ENCODE measurements around the gene PCBP2. TPM values are rescaled to one million over a fixed set of nuclear protein-coding genes. Genes with fewer than 3 reads are reported as not detected.
A peak's percentile ranks its signal among the peaks of the same experiment; 100 is the strongest.
"Not testable (repeated sequence)": the region's sequence is repeated elsewhere in the genome, so short reads cannot be mapped to it uniquely, and the experiment has no call there.

PCBP2 gene
- total RNA-seq, 1 donor from 2014 or later = 350 TPM

DNA sequence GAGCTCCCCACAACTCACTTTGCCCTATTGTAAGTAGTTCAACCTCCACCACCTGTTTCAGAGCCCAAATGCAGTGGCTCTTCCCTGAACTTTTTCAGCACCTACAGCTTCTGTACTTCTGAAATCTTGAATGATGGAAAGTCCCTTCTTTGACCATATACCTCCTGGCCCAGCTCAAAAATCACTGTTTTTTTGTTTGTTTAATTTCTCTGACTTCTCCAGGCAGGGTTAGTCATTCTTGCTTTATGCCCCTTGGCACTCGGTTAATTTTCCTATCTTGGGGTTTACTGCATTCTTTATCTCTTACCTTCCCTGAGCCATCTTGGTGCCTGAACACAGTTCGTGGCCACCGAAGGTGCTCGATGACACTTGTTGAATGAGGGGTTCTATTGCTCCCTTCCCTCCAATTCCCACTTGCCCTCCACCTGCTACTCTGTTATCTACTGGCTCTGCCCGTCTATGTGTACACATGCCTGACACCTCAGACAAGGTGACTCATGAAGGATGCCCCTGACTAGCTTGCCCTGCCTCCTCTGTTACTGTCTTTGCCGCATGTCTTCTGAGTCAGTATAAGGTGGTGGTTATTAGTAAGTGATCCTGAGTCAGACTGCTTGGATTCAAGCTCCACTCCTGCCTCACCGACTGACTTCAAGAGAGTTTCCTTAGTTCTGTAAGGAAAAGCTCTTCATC lies 23.9 kb upstream of the PCBP2 start:
- H3K36me3 ChIP-seq (ENCODE audit: control insufficient read depth, insufficient read depth, low read length) = no peaks in the 10 kb centered on the region
- TF ChIP-seq, protein P1, sequence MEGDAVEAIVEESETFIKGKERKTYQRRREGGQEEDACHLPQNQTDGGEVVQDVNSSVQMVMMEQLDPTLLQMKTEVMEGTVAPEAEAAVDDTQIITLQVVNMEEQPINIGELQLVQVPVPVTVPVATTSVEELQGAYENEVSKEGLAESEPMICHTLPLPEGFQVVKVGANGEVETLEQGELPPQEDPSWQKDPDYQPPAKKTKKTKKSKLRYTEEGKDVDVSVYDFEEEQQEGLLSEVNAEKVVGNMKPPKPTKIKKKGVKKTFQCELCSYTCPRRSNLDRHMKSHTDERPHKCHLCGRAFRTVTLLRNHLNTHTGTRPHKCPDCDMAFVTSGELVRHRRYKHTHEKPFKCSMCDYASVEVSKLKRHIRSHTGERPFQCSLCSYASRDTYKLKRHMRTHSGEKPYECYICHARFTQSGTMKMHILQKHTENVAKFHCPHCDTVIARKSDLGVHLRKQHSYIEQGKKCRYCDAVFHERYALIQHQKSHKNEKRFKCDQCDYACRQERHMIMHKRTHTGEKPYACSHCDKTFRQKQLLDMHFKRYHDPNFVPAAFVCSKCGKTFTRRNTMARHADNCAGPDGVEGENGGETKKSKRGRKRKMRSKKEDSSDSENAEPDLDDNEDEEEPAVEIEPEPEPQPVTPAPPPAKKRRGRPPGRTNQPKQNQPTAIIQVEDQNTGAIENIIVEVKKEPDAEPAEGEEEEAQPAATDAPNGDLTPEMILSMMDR (IDR thresholded peaks at IDR 0.05; ENCODE audit: insufficient read depth, low read length, poor library complexity, severe bottlenecking) = no peak

DNA sequence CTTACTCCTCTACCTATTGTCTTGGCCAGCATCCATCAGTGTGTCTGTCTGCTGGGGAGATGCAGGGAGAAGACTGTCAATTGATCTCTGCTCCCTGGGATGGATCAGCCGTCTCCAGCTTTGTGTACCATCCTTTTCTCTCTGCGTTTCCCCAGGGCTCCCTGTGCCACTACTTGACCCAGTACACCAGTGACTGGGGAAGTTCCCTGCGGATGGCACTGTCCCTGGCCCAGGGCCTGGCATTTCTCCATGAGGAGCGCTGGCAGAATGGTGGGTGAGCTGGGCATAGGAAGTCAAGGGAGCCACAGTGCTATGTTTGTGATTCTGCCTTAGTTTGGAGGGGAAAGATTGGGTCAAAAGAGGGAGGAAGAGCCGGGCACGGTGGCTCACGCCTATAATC lies 23.2 kb upstream of the PCBP2 start:
- no peak for DNase-seq (ENCODE audit: low read depth)
- Histone ChIP-seq H3K4me3 (ENCODE audit: low read depth, low read length) (no peak overlapping the region), H3K36me3 (ENCODE audit: control insufficient read depth, insufficient read depth, low read length) (no peaks in the 10 kb centered on the region), H3K27me3 (ENCODE audit: control insufficient read depth, insufficient read depth, low read length) (no peaks in the 10 kb centered on the region)
- TF ChIP-seq, protein P1 (IDR thresholded peaks at IDR 0.05; ENCODE audit: insufficient read depth, low read length, poor library complexity, severe bottlenecking) = no peak

More for the DNA sequence above, 23.9 kb upstream of the PCBP2 start:
- Histone ChIP-seq H3K27me3 (ENCODE audit: control insufficient read depth, insufficient read depth, low read length) (no peaks in the 10 kb centered on the region), H3K4me3 (ENCODE audit: low read depth, low read length) (no peak overlapping the region)
- peak; percentile 97 for DNase-seq (ENCODE audit: low read depth)

DNA sequence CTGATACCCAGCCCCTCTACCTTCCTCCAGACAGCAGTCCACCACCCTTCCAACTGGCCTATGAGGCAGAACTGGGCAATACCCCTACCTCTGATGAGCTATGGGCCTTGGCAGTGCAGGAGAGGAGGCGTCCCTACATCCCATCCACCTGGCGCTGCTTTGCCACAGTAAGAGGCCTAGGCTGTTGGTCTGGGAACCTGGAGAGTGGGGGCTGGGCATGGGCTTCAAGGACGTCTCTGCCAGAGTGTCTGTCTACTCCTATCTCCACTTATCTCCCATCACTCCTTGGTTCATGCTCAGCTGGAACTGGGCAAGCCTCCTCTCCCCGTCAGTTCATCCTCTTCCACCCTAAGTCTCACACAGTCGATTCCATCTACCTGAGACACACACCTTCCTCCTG lies 21.8 kb upstream of the PCBP2 start:
- no peak for DNase-seq (ENCODE audit: low read depth)
- Histone ChIP-seq H3K4me3 (ENCODE audit: low read depth, low read length) (no peak overlapping the region), H3K36me3 (ENCODE audit: control insufficient read depth, insufficient read depth, low read length) (no peaks in the 10 kb centered on the region), H3K27me3 (ENCODE audit: control insufficient read depth, insufficient read depth, low read length) (no peaks in the 10 kb centered on the region)
- TF ChIP-seq, protein P1 (IDR thresholded peaks at IDR 0.05; ENCODE audit: insufficient read depth, low read length, poor library complexity, severe bottlenecking) = no peak

DNA sequence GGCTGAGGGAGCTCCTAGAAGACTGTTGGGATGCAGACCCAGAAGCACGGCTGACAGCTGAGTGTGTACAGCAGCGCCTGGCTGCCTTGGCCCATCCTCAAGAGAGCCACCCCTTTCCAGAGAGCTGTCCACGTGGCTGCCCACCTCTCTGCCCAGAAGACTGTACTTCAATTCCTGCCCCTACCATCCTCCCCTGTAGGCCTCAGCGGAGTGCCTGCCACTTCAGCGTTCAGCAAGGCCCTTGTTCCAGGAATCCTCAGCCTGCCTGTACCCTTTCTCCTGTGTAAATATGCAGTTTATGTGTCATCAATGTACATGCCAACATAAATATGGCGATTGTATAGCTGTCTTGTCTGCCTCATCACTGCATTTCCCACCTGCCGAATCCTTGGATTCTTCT lies 20.7 kb upstream of the PCBP2 start:
- no peak for DNase-seq (ENCODE audit: low read depth)
- Histone ChIP-seq H3K4me3 (ENCODE audit: low read depth, low read length) (no peak overlapping the region), H3K27me3 (ENCODE audit: control insufficient read depth, insufficient read depth, low read length) (no peaks in the 10 kb centered on the region), H3K36me3 (ENCODE audit: control insufficient read depth, insufficient read depth, low read length) (no peaks in the 10 kb centered on the region)
- TF ChIP-seq, protein P1 (IDR thresholded peaks at IDR 0.05; ENCODE audit: insufficient read depth, low read length, poor library complexity, severe bottlenecking) = no peak

DNA sequence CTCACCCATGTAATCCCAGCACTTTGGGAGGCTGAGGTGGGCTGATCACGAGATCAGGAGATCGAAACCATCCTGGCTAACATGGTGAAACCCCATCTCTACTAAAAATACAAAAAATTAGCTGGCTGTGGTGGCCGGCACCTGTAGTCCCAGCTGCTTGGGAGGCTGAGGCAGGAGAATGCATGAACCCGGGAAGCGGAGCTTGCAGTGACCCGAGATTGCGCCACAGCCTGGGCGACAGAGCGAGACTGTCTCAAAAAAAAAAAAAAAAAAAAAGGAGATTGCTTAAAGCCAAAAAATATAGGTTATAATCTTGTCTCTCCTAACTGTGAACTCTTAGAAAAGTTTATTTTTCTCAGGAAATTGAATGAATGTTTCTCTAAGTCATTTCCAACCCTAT lies 16.6 kb upstream of the PCBP2 start:
- not testable (repeated sequence) for H3K36me3 ChIP-seq (ENCODE audit: control insufficient read depth, insufficient read depth, low read length); H3K4me3 ChIP-seq (ENCODE audit: low read depth, low read length); H3K27me3 ChIP-seq (ENCODE audit: control insufficient read depth, insufficient read depth, low read length); DNase-seq (ENCODE audit: low read depth)

DNA sequence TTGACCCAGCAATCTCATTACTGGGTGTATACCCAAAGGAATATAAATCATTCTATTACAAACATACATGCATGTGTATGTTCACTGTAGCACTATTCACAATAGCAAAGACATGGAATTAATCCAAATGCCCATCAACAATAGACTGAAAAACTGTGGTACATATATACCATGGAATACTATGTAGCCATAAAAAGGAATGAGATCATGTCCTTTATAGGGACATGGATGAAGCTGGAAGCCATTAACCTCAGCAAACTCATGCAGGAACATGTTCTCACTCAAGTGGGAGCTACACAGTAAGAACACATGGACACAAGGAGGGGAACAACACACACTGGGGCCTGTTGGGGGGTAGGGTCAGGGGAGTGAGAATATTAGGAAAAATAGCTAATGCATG lies 12.3 kb upstream of the PCBP2 start:
- DNase-seq (ENCODE audit: low read depth); H3K27me3 ChIP-seq (ENCODE audit: control insufficient read depth, insufficient read depth, low read length); H3K36me3 ChIP-seq (ENCODE audit: control insufficient read depth, insufficient read depth, low read length); H3K4me3 ChIP-seq (ENCODE audit: low read depth, low read length): not testable (repeated sequence)
